Right renal pelvis (tissue), 4 donors: ENCODE data around the gene ING4. TPM values are rescaled to one million over a fixed set of nuclear protein-coding genes. Genes with fewer than 3 reads are reported as not detected.
"Not testable (repeated sequence)": the region's sequence is repeated elsewhere in the genome, so short reads cannot be mapped to it uniquely, and the experiment has no call there.

ENCODE experiments used
- DNase-seq, 4 donors: peaks; one replicate each; pipeline ENCODE4 v3.0.0-alpha.2; 2013; ENCODE audit warnings: low read depth in 4 of 4, low spot score in 3 of 4, missing footprints in 1 of 4
- polyA plus RNA-seq, 4 donors: library from polyadenylated mRNA; unstranded; fragments of 120-200 nt; gene quantifications; one replicate each; pipeline ENCODE4 v1.2.1, GENCODE V29; 2013; ENCODE audit not compliant: insufficient read length in 4 of 4

ING4 gene
- polyA plus RNA-seq, result 100 to 1,000 TPM; 117 to 136 (median 120) TPM

DNA sequence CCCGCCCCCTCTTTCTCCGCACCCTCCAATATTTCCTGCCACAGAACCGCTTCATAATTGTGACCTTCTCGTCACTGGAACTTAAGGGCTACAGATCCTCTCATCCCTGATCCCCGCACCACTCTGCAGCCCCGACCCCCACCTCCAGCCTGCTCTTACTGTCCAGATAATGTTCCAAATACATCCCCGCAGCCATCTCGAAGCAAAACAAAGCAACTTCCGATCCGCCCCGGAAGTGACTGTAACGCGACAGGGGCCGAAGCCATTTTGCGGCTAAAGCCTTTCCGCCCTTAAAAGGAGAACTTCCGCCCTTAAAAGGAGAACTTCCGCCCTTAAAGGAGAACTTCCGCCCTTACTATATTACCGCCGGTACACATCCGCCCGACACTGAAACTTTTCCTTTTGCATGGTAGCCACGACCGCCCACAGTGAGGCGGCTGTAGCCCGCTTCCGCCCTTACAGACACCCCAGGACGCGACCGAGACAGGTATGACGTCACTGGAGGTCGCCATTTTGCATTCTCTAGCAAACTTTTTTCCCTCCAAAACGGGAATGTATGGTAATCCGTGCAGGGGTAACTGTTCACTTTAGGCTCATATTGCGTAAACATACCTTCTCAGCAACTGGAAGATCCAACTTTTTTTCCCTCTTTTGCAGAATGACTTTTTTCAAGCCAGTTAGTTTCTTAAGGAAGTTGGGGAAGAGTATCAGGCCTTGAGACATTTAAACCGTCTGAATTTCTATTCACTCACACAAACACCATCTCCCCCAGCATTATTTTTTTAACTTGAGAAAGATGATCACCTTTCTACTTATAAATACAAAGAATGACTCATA, at the start of gene ING4:
Gene ING4, minus strand, starts transcription at position 214 of the 837 bp plus-strand sequence. Its CDS starts 18 bp downstream, at position 196.
- DNase-seq, result peak; percentile 94 to 99 (median 99)

GRCh38 chr12:6708960-6709394, 46.1 kb upstream of the ING4 start:
- no peak for DNase-seq

DNA sequence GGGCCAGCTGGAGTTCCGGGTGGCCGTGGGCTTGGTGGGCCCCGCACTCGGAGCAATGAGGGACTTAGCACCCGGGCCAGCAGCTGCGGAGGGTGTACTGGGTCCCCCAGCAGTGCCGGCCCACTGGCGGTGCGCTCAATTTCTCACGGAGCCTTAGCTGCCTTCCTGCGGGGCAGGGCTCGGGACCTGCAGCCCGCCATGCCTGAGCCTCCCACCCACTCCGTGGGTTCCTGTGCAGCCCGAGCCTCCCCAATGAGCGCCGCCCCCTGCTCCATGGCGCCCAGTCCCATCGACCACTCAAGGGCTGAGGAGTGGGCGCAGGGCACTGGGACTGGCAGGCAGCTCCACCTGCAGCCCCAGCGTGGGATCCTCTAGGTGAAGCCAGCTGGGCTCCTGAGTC, 45.4 kb upstream of the ING4 start:
- DNase-seq, result not testable (repeated sequence)

DNA sequence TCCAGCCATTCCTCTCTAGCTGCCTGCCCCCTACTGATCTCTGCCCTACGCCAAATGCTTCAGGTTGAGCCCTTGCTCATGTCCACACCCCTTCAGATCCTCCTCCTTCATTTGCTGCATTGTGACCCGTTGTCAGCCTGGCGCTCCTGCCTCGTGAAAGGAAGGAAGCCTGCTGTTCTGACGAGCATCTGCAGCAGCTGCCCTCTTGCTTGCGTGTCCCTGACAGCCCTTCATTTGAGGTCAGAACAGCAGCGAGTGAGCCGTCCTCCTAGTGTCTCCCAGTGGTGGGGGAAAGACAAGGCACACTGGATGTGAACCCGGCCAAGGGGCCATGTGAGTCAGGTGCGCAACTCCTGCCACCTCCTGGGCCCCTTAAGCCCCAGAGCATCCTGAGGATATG, 40.7 kb upstream of the ING4 start:
- no peak for DNase-seq

- DNase-seq, result no peak
These were observed 38.3 kb upstream of the ING4 start for GRCh38 chr12:6701078-6701768.

- DNase-seq, result peak in 2 of 4 donors; percentile 28 to 48
These were observed 37.7 kb upstream of the ING4 start, which contains the start of gene PIANP for GRCh38 chr12:6700646-6701051. PIANP (minus strand) TSS chr12:6700815; CDS start chr12:6698061, 2,754 bp downstream.

DNA sequence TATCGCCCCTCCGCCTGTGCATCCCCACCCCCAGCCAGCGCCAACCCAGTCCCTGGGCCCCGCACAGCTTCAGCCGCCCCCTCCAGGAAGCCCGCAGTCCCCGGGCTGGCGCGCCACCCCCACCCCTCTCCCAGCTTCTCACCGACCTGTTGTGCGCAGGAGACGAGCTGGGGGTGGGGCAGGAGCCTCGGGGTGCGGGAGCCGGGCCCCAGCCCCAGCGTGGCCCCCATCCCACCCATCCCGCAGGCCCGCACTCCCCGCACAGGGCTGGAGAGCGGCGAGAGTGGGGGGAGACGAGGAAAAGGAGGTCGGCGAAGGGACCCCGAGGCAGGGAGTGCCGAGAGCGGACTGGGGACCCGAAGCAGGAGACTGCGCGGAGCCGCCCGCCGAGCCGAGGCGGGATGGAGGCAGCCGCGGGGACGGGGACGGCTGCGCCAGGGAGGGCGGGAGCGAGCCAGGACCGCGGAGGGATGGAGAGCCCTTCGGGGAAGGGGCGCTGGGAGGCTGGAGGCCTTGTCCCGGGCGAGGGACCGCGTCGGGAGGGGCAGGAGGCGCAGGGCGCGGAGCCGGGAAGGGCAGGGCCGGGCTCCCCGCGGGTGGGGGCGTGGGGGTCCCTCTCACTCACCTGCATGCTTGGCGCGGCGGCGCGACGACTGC, 37.2 kb upstream of the ING4 start:
- no peak for DNase-seq

DNA sequence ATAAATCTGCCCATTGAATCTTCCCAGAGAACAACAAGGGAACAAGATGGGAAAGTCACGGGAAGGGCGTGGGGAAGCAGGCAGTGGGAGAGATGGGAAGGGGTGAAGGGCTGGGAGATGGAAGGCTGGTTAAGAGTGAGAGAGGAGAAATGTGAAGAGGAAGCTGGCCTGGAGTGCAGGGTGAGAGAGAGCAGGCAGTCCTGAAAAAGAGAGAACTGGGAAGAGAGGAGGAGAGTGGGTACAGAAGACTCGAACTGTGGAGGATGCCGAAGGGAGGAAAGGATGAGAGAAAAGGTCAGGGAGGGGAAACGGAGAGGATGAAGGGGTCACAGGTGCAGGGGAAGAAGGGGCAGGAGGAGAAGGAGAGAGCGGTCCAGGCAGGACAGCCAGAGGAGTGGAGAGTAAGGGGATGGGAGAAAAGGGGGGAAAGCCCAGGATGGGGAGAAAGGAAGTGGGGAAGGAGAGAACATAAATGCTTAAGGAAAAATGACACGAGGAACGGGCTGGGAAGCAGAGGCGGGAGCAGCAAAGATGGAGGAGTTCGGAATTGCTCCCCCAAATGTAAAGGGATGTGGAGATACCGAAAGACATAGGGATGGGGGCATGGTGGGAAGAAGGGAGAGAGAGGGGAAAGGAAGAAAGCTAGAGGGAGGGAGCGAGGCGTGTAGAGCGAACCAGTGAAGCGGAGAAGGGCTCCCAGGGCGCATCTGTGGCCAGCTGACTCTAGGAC, 36.5 kb upstream of the ING4 start:
- no peak for DNase-seq

GRCh38 chr12:6698352-6699046, 35.6 kb upstream of the ING4 start:
- DNase-seq, result no peak

DNA sequence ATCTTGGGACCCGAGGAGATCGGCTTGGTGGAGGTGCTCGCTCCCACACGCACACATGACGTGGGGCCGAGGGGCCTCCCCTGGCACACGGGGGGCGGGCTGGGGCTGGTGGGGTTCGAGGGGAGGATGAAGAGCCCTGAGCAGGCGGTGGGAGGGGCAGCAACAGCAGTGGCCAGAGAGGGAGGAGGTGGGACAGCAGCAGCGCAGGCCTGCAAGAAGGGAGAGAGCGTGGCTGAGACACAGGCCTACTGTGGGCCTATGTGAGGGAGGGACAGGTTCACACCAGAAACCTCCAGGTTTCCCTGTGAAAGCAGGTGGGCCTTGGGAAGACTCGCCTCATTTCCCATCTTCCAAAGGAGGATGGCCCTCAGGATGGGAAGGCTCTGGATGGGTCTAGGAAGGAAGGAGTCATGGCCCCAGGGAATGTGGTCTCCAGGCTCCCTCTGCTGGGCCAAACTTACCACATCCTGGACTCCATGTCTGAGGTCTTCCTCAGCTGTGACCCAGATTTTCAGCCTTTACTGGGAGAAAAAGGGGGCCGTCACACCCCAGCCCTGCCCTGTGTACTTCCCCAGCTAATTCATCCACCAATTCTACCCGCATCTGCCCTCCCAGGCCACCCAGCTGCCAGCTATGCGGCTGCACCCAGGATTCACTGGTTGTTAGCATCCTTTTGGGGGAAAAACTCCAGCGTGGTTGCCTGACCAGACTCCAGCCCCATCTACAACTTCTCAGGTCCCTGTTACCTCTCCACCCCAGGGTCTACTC, 34.8 kb upstream of the ING4 start:
- DNase-seq, result peak in 1 of 4 donors; percentile 31

DNA sequence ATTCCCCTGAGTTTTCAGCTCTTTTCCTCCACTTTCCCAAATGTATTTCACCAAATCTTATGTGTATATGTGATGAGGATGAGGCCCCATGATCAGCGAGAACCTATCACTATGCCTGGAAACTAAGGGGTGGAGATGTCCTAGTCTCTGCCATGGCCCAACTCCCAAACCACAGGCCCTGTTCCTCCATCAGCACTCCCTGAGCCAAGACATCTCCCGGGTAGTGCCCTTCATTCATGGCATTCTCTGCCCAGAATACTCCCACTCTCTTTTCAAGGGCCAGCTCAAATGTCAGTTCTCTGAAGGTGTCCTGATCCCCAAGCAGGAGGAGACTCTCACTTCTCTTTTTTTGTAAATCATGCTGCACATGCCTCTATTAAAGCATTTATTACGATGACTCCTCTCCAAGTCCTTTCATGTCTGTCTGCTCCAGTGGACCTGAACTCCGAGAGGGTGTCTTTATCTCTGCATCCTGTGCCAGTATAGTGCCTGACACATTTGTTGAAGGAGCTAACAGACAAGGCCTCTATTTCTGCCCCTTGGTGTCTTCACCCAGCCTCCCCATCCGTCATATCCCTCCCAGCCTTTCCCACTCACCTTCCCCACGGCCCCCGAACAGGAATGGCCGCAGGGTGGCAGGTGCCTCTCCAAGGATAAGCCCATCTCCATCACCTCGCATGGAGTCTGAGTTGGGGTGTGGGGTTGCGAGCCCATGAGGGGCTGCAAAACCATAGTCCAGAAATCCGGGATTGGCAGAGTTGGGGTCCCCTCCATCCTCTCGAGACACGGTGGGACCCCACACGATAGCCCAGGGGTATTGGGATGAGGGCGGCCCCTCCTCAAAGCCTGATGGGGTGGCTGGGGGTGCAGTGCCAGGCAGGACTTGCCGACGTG, 34.0 kb upstream of the ING4 start:
- no peak for DNase-seq

DNA sequence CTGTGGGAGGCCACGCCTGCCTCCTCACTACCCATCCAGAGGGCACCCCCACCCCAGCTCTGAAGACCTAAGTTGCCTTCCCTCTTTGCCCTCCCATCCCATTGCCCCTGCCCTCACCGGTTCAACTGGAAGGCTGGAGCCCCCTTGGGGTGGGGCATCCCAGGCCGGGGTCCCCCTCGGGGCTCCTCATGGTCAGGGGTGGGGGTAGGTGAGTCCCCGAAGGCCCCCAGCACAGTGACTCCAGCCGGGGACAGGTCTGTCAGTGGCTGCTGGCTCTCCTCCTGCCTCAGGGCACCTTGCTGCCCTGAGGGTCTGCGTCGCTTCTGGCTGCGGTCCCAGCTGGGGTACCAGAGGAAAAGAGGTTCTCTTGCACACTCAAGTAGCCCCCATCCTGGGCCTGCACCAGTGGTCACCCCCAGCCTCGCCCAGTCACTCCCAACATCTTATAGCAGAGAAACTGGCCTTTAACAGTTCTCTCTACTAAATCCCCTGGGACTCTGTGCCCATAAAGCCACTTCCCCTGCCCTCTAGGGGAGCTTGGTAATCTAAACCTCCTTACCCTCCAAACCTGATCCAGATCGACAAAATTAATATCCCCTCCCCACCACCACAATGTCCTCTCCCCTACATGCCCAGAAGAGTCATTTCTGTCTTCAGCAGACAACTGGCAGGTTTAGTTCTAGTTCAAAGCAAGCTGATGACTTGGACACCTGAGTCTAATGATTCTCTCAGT, 32.6 kb upstream of the ING4 start:
- DNase-seq, result no peak

GRCh38 chr12:6694701-6695100, 31.8 kb upstream of the ING4 start:
- DNase-seq, result no peak

GRCh38 chr12:6693832-6694355, 31.0 kb upstream of the ING4 start:
- no peak for DNase-seq

- no peak for DNase-seq
These were observed 30.0 kb upstream of the ING4 start for GRCh38 chr12:6692888-6693287.

- no peak for DNase-seq
These were observed 28.6 kb upstream of the ING4 start for GRCh38 chr12:6691473-6691872.
